Naive B cell (primary cell): ENCODE results near the gene ZFX. TPM values are rescaled to one million over a fixed set of nuclear protein-coding genes. Genes with fewer than 3 reads are reported as not detected.

Experiments
- ATAC-seq, 2 donors: fragments of 150-1000 bp; cut with Tn5 transposase; 2 replicates each; pipeline ENCODE4 v1.10.0; 2021; ENCODE audit warnings: low read depth in 2 of 2, mild to moderate bottlenecking in 2 of 2, moderate library complexity in 2 of 2
- DNase-seq: peaks from one replicate; pipeline ENCODE4 v3.0.0; 2022
- H3K27ac Mint-ChIP-seq, 6 donors: one replicate each; pipeline ENCODE4 v1.8.0; 2020 to 2022; ENCODE audit warnings: mild to moderate bottlenecking in 6 of 6, mixed read lengths in 6 of 6, moderate library complexity in 5 of 6, inconsistent platforms in 2 of 6
- H3K27me3 Mint-ChIP-seq, 3 donors: one replicate each; pipeline ENCODE4 v1.8.0; 2021 to 2022; ENCODE audit warnings: mixed read lengths in 3 of 3, mild to moderate bottlenecking in 1 of 3
- H3K36me3 Mint-ChIP-seq, 2 donors: one replicate each; pipeline ENCODE4 v1.8.0; 2020 to 2022; ENCODE audit warnings: mixed read lengths in 2 of 2, inconsistent platforms in 1 of 2, mild to moderate bottlenecking in 1 of 2
- H3K4me1 Mint-ChIP-seq, 3 donors: one replicate each; pipeline ENCODE4 v1.8.0; 2020 to 2022; ENCODE audit warnings: mixed read lengths in 3 of 3, inconsistent platforms in 1 of 3, mild to moderate bottlenecking in 1 of 3, moderate library complexity in 1 of 3
- H3K4me3 Mint-ChIP-seq, 8 donors: one replicate each; pipeline ENCODE4 v1.8.0; 2020 to 2022; ENCODE audit warnings: mild to moderate bottlenecking in 8 of 8, mixed read lengths in 8 of 8, moderate library complexity in 8 of 8, inconsistent platforms in 2 of 8
- H3K9me3 Mint-ChIP-seq, 7 donors: one replicate each; pipeline ENCODE4 v1.8.0; 2020 to 2022; ENCODE audit warnings: mixed read lengths in 7 of 7, mild to moderate bottlenecking in 5 of 7, inconsistent platforms in 2 of 7, moderate library complexity in 1 of 7
- polyA plus RNA-seq, 6 donors: library from polyadenylated mRNA; unstranded; fragments of 300-500 nt; fragmentation: Illumina TruSeq; gene quantifications; one replicate each; pipeline ENCODE4 v1.2.3, GENCODE V29; 2021; ENCODE audit warnings: low read depth in 6 of 6

Gene ZFX
- polyA plus RNA-seq, 6 donors from 2014 or later = 29.2 to 66.7 (median 57.8) TPM

DNA sequence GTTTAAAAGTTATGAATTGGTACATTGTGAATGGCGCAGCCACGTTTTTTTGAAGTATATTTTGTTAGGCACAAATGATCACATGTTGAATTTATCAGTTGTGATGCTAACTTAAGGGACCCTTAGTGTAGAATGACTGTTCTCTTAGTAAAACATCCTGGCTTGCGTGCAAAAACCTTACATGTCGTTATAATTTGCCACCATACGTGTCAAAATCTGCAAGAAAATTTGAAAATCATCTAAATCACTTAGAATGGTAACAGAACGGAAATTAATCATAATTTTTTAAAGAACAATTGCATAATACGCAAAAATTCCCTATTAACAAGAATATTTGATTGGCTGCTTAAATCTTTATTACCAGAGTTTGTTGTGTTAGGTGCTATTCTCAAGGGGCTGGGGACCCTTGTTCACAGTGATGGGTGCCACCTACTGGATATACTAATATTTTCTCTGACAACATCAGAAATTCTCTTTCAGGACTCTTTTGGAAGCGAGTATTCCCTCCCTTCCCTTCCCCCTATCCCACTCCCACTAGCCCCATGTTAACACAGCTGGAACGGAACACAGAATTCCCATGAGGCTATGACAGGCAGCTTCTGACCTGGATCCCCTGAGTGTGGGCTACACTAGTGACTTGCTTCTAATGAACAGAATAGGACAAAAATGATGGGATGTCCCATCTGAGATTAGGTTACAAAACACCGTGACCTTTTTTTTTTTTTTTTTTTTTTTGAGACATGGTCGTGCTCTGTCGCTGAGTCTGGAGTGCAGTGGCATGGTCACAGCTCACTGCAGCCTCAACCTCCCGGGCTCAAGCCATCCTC lies 92.5 kb downstream of the ZFX start:
- H3K4me1 Mint-ChIP-seq = peaks cover 0 to 7% (median 0%) of the 10 kb centered on the region in 3 donors
- DNase-seq (peak; percentile 20), ATAC-seq (peak in 1 of 2 donors; percentile 27)
- no peak overlapping the region for H3K4me3 Mint-ChIP-seq
- peaks cover 0 to 14% (median 5%) of the 10 kb centered on the region in 3 donors for H3K27me3 Mint-ChIP-seq
- H3K27ac Mint-ChIP-seq = peak overlapping the region in 1 of 6 donors; percentile 7
- H3K9me3 Mint-ChIP-seq = no peaks in the 10 kb centered on the region
- no peaks in the 10 kb centered on the region for H3K36me3 Mint-ChIP-seq

GRCh38 chrX:24242649-24243175 lies 93.2 kb downstream of the ZFX start:
- Mint-ChIP-seq H3K9me3 (no peaks in the 10 kb centered on the region), H3K4me3 (no peak overlapping the region), H3K36me3 (no peaks in the 10 kb centered on the region), H3K4me1 (peaks cover 0 to 7% (median 0%) of the 10 kb centered on the region in 3 donors), H3K27ac (peak overlapping the region in 1 of 6 donors; percentile 42), H3K27me3 (peaks cover 0 to 12% (median 4%) of the 10 kb centered on the region in 3 donors)
- no peak for DNase-seq
- peak in 1 of 2 donors; percentile 32 for ATAC-seq

- H3K4me3 Mint-ChIP-seq = no peak overlapping the region
- peaks cover 0 to 8% (median 0%) of the 10 kb centered on the region in 3 donors for H3K27me3 Mint-ChIP-seq
- H3K4me1 Mint-ChIP-seq = peaks cover 0 to 7% (median 0%) of the 10 kb centered on the region in 3 donors
- no peak overlapping the region for H3K27ac Mint-ChIP-seq
- ATAC-seq = no peak
- H3K36me3 Mint-ChIP-seq = no peaks in the 10 kb centered on the region
- no peaks in the 10 kb centered on the region for H3K9me3 Mint-ChIP-seq
- no peak for DNase-seq
Measured at GRCh38 chrX:24243188-24243587, 93.7 kb downstream of the ZFX start.

GRCh38 chrX:24243692-24244091 lies 94.2 kb downstream of the ZFX start:
- Mint-ChIP-seq H3K4me1 (peaks cover 0 to 5% (median 0%) of the 10 kb centered on the region in 3 donors), H3K4me3 (no peak overlapping the region), H3K27ac (peak overlapping the region in 1 of 6 donors; percentile 28), H3K27me3 (peaks cover 0 to 3% (median 0%) of the 10 kb centered on the region in 3 donors), H3K36me3 (no peaks in the 10 kb centered on the region), H3K9me3 (no peaks in the 10 kb centered on the region)
- no peak for ATAC-seq
- DNase-seq = no peak

- ATAC-seq = no peak
- H3K4me1 Mint-ChIP-seq = peaks cover 0 to 5% (median 0%) of the 10 kb centered on the region in 3 donors
- no peak overlapping the region for H3K4me3 Mint-ChIP-seq
- no peaks in the 10 kb centered on the region for H3K9me3 Mint-ChIP-seq
- no peak for DNase-seq
- no peaks in the 10 kb centered on the region for H3K27me3 Mint-ChIP-seq
- H3K27ac Mint-ChIP-seq = no peak overlapping the region
- H3K36me3 Mint-ChIP-seq = no peaks in the 10 kb centered on the region
Measured at GRCh38 chrX:24245202-24245601, 95.7 kb downstream of the ZFX start.

GRCh38 chrX:24248042-24248441 lies 98.5 kb downstream of the ZFX start:
- DNase-seq (no peak), ATAC-seq (no peak)
- Mint-ChIP-seq H3K27me3 (peaks cover 3 to 19% (median 7%) of the 10 kb centered on the region in 3 donors), H3K27ac (no peak overlapping the region), H3K9me3 (no peaks in the 10 kb centered on the region), H3K4me3 (no peak overlapping the region), H3K36me3 (peaks cover 0 to 3% of the 10 kb centered on the region in 2 donors), H3K4me1 (no peaks in the 10 kb centered on the region)

- Mint-ChIP-seq H3K27ac (no peak overlapping the region), H3K4me3 (no peak overlapping the region), H3K9me3 (no peaks in the 10 kb centered on the region), H3K4me1 (no peaks in the 10 kb centered on the region), H3K36me3 (peaks cover 0 to 5% of the 10 kb centered on the region in 2 donors), H3K27me3 (peaks cover 4 to 52% (median 7%) of the 10 kb centered on the region in 3 donors)
- DNase-seq (no peak), ATAC-seq (no peak)
Measured at GRCh38 chrX:24253030-24253429, 103.5 kb downstream of the ZFX start.

DNA sequence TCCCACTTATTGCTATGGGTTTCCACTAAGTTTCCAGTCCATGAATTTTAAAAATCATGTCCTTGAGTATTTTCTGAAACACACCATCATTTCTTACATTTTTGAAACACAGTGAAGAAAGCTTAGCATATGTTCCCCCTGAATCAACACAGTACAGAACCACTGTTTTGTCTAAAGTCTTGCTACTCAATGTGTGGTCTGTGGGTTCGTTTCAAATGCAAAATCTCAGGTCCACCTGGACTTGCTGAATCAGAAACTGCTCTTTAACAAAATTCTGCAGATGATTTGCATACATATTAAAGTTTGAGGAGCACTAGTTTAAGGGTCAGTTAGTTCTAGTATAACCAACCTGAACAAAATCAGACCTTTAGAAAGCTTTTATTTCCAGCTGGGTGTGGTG lies 103.9 kb downstream of the ZFX start:
- peaks cover 4 to 52% (median 7%) of the 10 kb centered on the region in 3 donors for H3K27me3 Mint-ChIP-seq
- ATAC-seq (no peak), DNase-seq (no peak)
- H3K4me1 Mint-ChIP-seq = no peaks in the 10 kb centered on the region
- H3K9me3 Mint-ChIP-seq = no peaks in the 10 kb centered on the region
- no peak overlapping the region for H3K4me3 Mint-ChIP-seq
- H3K36me3 Mint-ChIP-seq = peaks cover 0 to 5% of the 10 kb centered on the region in 2 donors
- no peak overlapping the region for H3K27ac Mint-ChIP-seq

DNA sequence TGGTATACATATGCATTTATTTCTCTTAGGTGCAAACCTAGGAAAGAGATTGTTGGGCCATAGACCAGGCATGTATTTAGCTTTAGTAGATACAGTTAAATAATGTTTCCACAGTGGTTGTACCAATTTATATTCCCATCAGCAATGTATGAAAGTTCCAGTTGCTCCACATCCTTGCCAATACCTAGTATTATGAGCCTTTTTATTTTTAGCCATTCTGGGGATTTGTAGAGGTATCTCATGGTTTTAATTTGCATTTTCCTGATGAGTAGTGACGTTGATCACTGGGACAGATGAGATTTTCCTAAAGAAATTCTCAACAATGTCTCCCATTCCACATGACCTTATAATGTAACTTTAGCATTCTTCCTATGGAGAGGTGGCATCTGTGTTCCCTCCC lies 107.5 kb downstream of the ZFX start:
- H3K27ac Mint-ChIP-seq = no peak overlapping the region
- H3K27me3 Mint-ChIP-seq = peaks cover under 1 to 44% (median 4%) of the 10 kb centered on the region in 3 donors
- H3K4me1 Mint-ChIP-seq = peaks cover 7 to 11% (median 10%) of the 10 kb centered on the region in 3 donors
- H3K4me3 Mint-ChIP-seq = no peak overlapping the region
- no peak for DNase-seq
- peaks cover 0 to 5% of the 10 kb centered on the region in 2 donors for H3K36me3 Mint-ChIP-seq
- no peaks in the 10 kb centered on the region for H3K9me3 Mint-ChIP-seq
- ATAC-seq = no peak

DNA sequence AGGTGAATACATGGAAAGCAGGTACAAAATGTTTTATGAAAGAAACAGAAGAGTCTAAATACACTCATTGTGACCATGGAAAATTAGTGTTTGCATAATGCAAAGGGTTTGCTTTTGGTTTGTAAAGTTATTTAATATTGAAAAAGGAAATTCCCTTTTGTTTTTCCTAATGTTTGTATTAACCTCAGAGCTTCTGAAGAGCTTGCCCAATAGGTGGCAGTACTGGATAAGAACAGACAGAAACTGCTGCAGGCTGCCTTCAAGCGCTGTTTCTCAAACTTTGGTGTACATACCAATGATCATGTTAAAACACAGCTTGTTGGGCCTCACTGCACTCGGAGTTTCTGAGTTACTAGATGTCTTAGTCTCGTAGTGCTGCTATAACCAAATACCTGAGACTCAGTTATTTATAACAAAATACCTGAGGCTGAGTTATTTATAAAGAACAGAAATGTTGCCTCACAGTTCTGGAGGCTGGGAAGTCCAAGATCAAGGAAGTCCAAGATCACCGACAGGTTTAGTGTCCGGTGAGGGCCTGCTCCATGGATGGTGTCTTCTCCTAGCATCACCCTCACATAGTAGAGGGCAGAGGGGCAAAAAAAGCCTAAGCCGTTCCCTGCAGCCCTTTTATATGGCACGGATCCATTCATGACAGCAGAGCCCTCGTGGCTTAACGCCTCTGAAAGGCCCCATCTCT lies 110.2 kb downstream of the ZFX start:
- Mint-ChIP-seq H3K27ac (no peak overlapping the region), H3K9me3 (no peaks in the 10 kb centered on the region), H3K4me1 (peaks cover 7 to 11% (median 10%) of the 10 kb centered on the region in 3 donors), H3K4me3 (no peak overlapping the region), H3K27me3 (peaks cover 0 to 57% (median 0%) of the 10 kb centered on the region in 3 donors), H3K36me3 (no peaks in the 10 kb centered on the region)
- DNase-seq (no peak), ATAC-seq (no peak)

- DNase-seq (no peak), ATAC-seq (peak in 1 of 2 donors; percentile 57)
- Mint-ChIP-seq H3K9me3 (no peaks in the 10 kb centered on the region), H3K4me1 (peaks cover 7 to 11% (median 10%) of the 10 kb centered on the region in 3 donors), H3K27me3 (peaks cover 0 to 47% (median 0%) of the 10 kb centered on the region in 3 donors), H3K4me3 (peak overlapping the region in 3 of 8 donors; percentile 7 to 59 (median 26)), H3K36me3 (no peaks in the 10 kb centered on the region), H3K27ac (peak overlapping the region in 2 of 6 donors; percentile 52 to 86)
Measured at GRCh38 chrX:24260842-24261550, 111.5 kb downstream of the ZFX start.

GRCh38 chrX:24262309-24262708 lies 112.8 kb downstream of the ZFX start:
- H3K4me3 Mint-ChIP-seq = no peak overlapping the region
- no peak for ATAC-seq
- peaks cover 7 to 11% (median 10%) of the 10 kb centered on the region in 3 donors for H3K4me1 Mint-ChIP-seq
- H3K27me3 Mint-ChIP-seq = peaks cover 0 to 36% (median 0%) of the 10 kb centered on the region in 3 donors
- no peak for DNase-seq
- H3K36me3 Mint-ChIP-seq = no peaks in the 10 kb centered on the region
- H3K27ac Mint-ChIP-seq = peak overlapping the region in 1 of 6 donors; percentile 86
- no peaks in the 10 kb centered on the region for H3K9me3 Mint-ChIP-seq

GRCh38 chrX:24264383-24264782 lies 114.9 kb downstream of the ZFX start:
- H3K27me3 Mint-ChIP-seq = peaks cover 0 to 35% (median 0%) of the 10 kb centered on the region in 3 donors
- peaks cover 0 to 5% (median 0%) of the 10 kb centered on the region in 7 donors for H3K9me3 Mint-ChIP-seq
- no peak overlapping the region for H3K27ac Mint-ChIP-seq
- no peaks in the 10 kb centered on the region for H3K36me3 Mint-ChIP-seq
- H3K4me1 Mint-ChIP-seq = peaks cover 7 to 11% (median 10%) of the 10 kb centered on the region in 3 donors
- DNase-seq (no peak), ATAC-seq (no peak)
- H3K4me3 Mint-ChIP-seq = no peak overlapping the region
